Measurements from ENCODE around the gene PIGB.

- TF ChIP-seq POLR2A (IDR thresholded peaks at IDR 0.05; ENCODE audit: low read length) = no peak
- no peak for TF ChIP-seq GATA1 (IDR thresholded peaks at IDR 0.05; ENCODE audit: low read depth, low read length)
Measured at GRCh38 chr15:55362641-55363040, 43.6 kb downstream of the PIGB start.
